Caco-2 (cell line): ENCODE data around the gene LEKR1. TPM values are rescaled to one million over a fixed set of nuclear protein-coding genes. Genes with fewer than 3 reads are reported as not detected.

ENCODE experiments used
- BruUV-seq: library from RNA; stranded (reverse); fragments of 400-500 nt; replicated peaks from 2 replicates; lab custom pipeline; 2021; lab: Mats Ljungman, UMichigan
- CTCF ChIA-PET: fragments of 300-600 bp; sonication (Branson Sonifier 250); formaldehyde crosslinking; loops from one replicate; lab custom pipeline; 2022; ENCODE audit warnings: antibody characterized with exemption; lab: Charles Lee
- POLR2A ChIA-PET: fragments of 300-600 bp; sonication (Branson Sonifier 250); formaldehyde crosslinking; loops from one replicate; lab custom pipeline; 2022; ENCODE audit warnings: antibody characterized with exemption; lab: Charles Lee
- DNase-seq, 2 experiments: peaks; one replicate each; pipeline versions ENCODE4 v3.0.0 to v3.0.0-alpha.2; 2020 to 2022
- H3K27me3 ChIP-seq: replicated peaks from 2 replicates; pipeline ENCODE4 v1.6.0; 2011; ENCODE audit warnings: low read length; ENCODE audit not compliant: control insufficient read depth, insufficient read depth
- H3K36me3 ChIP-seq: 2 replicates; pipeline ENCODE4 v1.5.1; 2011; ENCODE audit warnings: low read length; ENCODE audit not compliant: control insufficient read depth, insufficient read depth
- H3K4me1 ChIP-seq: fragments of 250-450 bp; sonication (Bioruptor Pico); 2 replicates; pipeline ENCODE4 v1.5.1; 2020; ENCODE audit warnings: mild to moderate bottlenecking
- H3K4me3 ChIP-seq: 2 replicates; pipeline ENCODE4 v1.5.1; 2011; ENCODE audit warnings: low read depth, mild to moderate bottlenecking, control low read depth, low read length
- H3K9me3 ChIP-seq: fragments of 250-450 bp; sonication (Bioruptor Pico); 2 replicates; pipeline ENCODE4 v1.5.1; 2020; ENCODE audit warnings: mild to moderate bottlenecking, moderate library complexity
- H3K27ac Mint-ChIP-seq: one replicate; pipeline ENCODE4 v1.8.0; 2022; ENCODE audit warnings: mixed read lengths; ENCODE audit not compliant: unreplicated experiment
- H3K27me3 Mint-ChIP-seq: one replicate; pipeline ENCODE4 v1.8.0; 2022; ENCODE audit warnings: mixed read lengths; ENCODE audit not compliant: insufficient read depth, unreplicated experiment
- H3K36me3 Mint-ChIP-seq: one replicate; pipeline ENCODE4 v1.8.0; 2022; ENCODE audit warnings: mild to moderate bottlenecking, mixed read lengths; ENCODE audit not compliant: insufficient read depth, unreplicated experiment
- H3K4me1 Mint-ChIP-seq: one replicate; pipeline ENCODE4 v1.8.0; 2022; ENCODE audit warnings: low read depth, mixed read lengths; ENCODE audit not compliant: unreplicated experiment
- H3K4me3 Mint-ChIP-seq: one replicate; pipeline ENCODE4 v1.8.0; 2022; ENCODE audit warnings: mild to moderate bottlenecking, moderate library complexity, mixed read lengths; ENCODE audit not compliant: unreplicated experiment
- H3K9me3 Mint-ChIP-seq: one replicate; pipeline ENCODE4 v1.8.0; 2022; ENCODE audit warnings: mixed read lengths; ENCODE audit not compliant: unreplicated experiment
- intact Hi-C: fragments of 100-400 bp; cut with micrococcal nuclease; formaldehyde crosslinking; loops from one replicate; pipeline ENCODE4 v1.10.0; 2022; ENCODE audit not compliant: unreplicated experiment
- total RNA-seq: library from RNA; stranded (reverse); gene quantifications from 2 replicates; pipeline ENCODE4 v1.2.3, GENCODE V29; 2022
- TF ChIP-seq, protein P1 (sequence below), 2 experiments: fragments of 200-600 bp in 1 of 2; IDR thresholded peaks; 1 replicate in 1 of 2; 2 replicates in 1 of 2; pipeline versions ENCODE4 v1.5.1 to v1.8.0; 2011 to 2022; ENCODE audit warnings: antibody characterized with exemption in 1 of 2, control low read depth in 1 of 2, inconsistent platforms in 1 of 2, low read depth in 1 of 2, low read length in 1 of 2, mild to moderate bottlenecking in 1 of 2, moderate library complexity in 1 of 2; ENCODE audit not compliant: insufficient read depth in 1 of 2, severe bottlenecking in 1 of 2, unreplicated experiment in 1 of 2

The LEKR1 gene
- total RNA-seq, 1 experiment from 2014 or later, result 1.6 TPM

GRCh38 chr3:156920399-156920798, 94.2 kb downstream of the LEKR1 start:
- no TSS peak for BruUV-seq
- no peak overlapping the region for H3K27ac Mint-ChIP-seq
- H3K27me3 Mint-ChIP-seq, result no peaks in the 10 kb centered on the region
- no peaks in the 10 kb centered on the region for H3K9me3 ChIP-seq
- CTCF ChIA-PET, result no interaction called here
- H3K27me3 ChIP-seq, result no peaks in the 10 kb centered on the region
- H3K36me3 Mint-ChIP-seq, result no peaks in the 10 kb centered on the region
- H3K4me1 ChIP-seq, result no peaks in the 10 kb centered on the region
- no peak for DNase-seq
- no peak overlapping the region for H3K4me3 Mint-ChIP-seq
- POLR2A ChIA-PET, result no interaction called here
- peaks cover 10% of the 10 kb centered on the region for H3K9me3 Mint-ChIP-seq
- intact Hi-C loops, result no loop called here
- H3K36me3 ChIP-seq, result no peaks in the 10 kb centered on the region
- H3K4me3 ChIP-seq, result no peak overlapping the region
- H3K4me1 Mint-ChIP-seq, result no peaks in the 10 kb centered on the region
- TF ChIP-seq, protein P1, sequence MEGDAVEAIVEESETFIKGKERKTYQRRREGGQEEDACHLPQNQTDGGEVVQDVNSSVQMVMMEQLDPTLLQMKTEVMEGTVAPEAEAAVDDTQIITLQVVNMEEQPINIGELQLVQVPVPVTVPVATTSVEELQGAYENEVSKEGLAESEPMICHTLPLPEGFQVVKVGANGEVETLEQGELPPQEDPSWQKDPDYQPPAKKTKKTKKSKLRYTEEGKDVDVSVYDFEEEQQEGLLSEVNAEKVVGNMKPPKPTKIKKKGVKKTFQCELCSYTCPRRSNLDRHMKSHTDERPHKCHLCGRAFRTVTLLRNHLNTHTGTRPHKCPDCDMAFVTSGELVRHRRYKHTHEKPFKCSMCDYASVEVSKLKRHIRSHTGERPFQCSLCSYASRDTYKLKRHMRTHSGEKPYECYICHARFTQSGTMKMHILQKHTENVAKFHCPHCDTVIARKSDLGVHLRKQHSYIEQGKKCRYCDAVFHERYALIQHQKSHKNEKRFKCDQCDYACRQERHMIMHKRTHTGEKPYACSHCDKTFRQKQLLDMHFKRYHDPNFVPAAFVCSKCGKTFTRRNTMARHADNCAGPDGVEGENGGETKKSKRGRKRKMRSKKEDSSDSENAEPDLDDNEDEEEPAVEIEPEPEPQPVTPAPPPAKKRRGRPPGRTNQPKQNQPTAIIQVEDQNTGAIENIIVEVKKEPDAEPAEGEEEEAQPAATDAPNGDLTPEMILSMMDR (IDR thresholded peaks at IDR 0.05; ENCODE audit: insufficient read depth in 1 of 2, low read depth in 1 of 2, low read length in 1 of 2, severe bottlenecking in 1 of 2, unreplicated experiment in 1 of 2), result no peak

DNA sequence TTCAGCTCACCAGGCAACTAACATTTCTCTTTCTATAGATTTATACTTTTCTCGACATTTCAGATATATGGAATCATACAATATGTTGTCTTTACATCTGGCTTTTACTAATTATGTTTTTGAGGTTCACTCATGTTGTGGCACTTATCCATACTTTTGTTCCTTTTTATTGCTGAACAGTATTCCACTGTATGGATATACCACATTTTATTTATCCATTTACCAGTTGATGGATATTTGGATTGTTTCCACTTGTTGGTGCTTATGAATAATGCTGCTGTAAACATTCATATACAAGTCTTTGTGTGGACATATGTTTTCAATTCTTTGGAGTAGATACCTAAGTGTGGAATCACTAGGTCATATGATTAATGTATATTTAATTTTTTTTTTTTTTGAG, 97.2 kb downstream of the LEKR1 start:
- CTCF ChIA-PET, result no interaction called here

GRCh38 chr3:156938724-156939123, 112.6 kb downstream of the LEKR1 start:
- H3K36me3 ChIP-seq, result no peaks in the 10 kb centered on the region
- H3K4me1 Mint-ChIP-seq, result no peaks in the 10 kb centered on the region
- no peaks in the 10 kb centered on the region for H3K36me3 Mint-ChIP-seq
- no peaks in the 10 kb centered on the region for H3K27me3 Mint-ChIP-seq
- no peaks in the 10 kb centered on the region for H3K27me3 ChIP-seq
- intact Hi-C loops, result no loop called here
- H3K9me3 ChIP-seq, result no peaks in the 10 kb centered on the region
- no peak overlapping the region for H3K4me3 ChIP-seq
- TF ChIP-seq, protein P1 (IDR thresholded peaks at IDR 0.05; ENCODE audit: insufficient read depth in 1 of 2, low read depth in 1 of 2, low read length in 1 of 2, severe bottlenecking in 1 of 2, unreplicated experiment in 1 of 2), result no peak
- no peak for DNase-seq
- ChIA-PET CTCF (no interaction called here), POLR2A (no interaction called here)
- no TSS peak for BruUV-seq
- H3K27ac Mint-ChIP-seq, result no peak overlapping the region
- H3K9me3 Mint-ChIP-seq, result no peaks in the 10 kb centered on the region
- H3K4me3 Mint-ChIP-seq, result no peak overlapping the region
- no peaks in the 10 kb centered on the region for H3K4me1 ChIP-seq

More for the DNA sequence above, 97.2 kb downstream of the LEKR1 start:
- intact Hi-C loops, result no loop called here
- no peak overlapping the region for H3K4me3 Mint-ChIP-seq
- no peak overlapping the region for H3K4me3 ChIP-seq
- no peaks in the 10 kb centered on the region for H3K36me3 ChIP-seq
- TF ChIP-seq, protein P1 (IDR thresholded peaks at IDR 0.05; ENCODE audit: insufficient read depth in 1 of 2, low read depth in 1 of 2, low read length in 1 of 2, severe bottlenecking in 1 of 2, unreplicated experiment in 1 of 2), result no peak
- H3K27me3 Mint-ChIP-seq, result no peaks in the 10 kb centered on the region
- POLR2A ChIA-PET, result no interaction called here
- peaks cover under 1% of the 10 kb centered on the region; the same call in 1 of the 2 replicates for H3K9me3 ChIP-seq
- H3K9me3 Mint-ChIP-seq, result peaks cover 9% of the 10 kb centered on the region
- DNase-seq, result no peak
- H3K4me1 ChIP-seq, result no peaks in the 10 kb centered on the region
- H3K36me3 Mint-ChIP-seq, result no peaks in the 10 kb centered on the region
- no peaks in the 10 kb centered on the region for H3K27me3 ChIP-seq
- H3K27ac Mint-ChIP-seq, result no peak overlapping the region
- BruUV-seq, result no TSS peak
- H3K4me1 Mint-ChIP-seq, result no peaks in the 10 kb centered on the region
